Keratinocyte (primary cell): Measurements from ENCODE around the gene MGMT.

Source experiments
- CTCF ChIP-seq, 3 experiments: IDR thresholded peaks in 1 of 3; conservative IDR thresholded peaks in 1 of 3; optimal IDR thresholded peaks in 1 of 3; 2 replicates in 2 of 3; 3 replicates in 1 of 3; pipeline versions ENCODE3 to v1.5.1; 2011; ENCODE audit warnings: low read length in 3 of 3, mild to moderate bottlenecking in 3 of 3, moderate library complexity in 2 of 3, control low read depth in 1 of 3, inconsistent platforms in 1 of 3; ENCODE audit not compliant: insufficient read depth in 2 of 3; ENCODE audit errors: extremely low read depth in 1 of 3
- EZH2 ChIP-seq: IDR thresholded peaks from one replicate; pipeline ENCODE4 v1.6.1; 2012; ENCODE audit warnings: inconsistent platforms, mild to moderate bottlenecking, low read length, moderate library complexity

- no peak for TF ChIP-seq CTCF (optimal IDR thresholded peaks at IDR 0.05 in 1 of 3, IDR thresholded peaks at IDR 0.05 in 1 of 3, conservative IDR thresholded peaks at IDR 0.05 in 1 of 3; ENCODE audit: extremely low read depth in 1 of 3, insufficient read depth in 2 of 3, low read length in 3 of 3)
- TF ChIP-seq EZH2 = no peak
Observed at GRCh38 chr10:129740532-129741279, 273.7 kb downstream of the MGMT start.
